Natural killer cell treated with Interleukin-12 subunit alpha and Interleukin-12 subunit beta and Interleukin-15 and Interleukin-18, amount 100 ng/mL, for 72 hours (primary cell): ENCODE data around the gene C10orf53. TPM values are rescaled to one million over a fixed set of nuclear protein-coding genes. Genes with fewer than 3 reads are reported as not detected.
"Not testable (repeated sequence)": the region's sequence is repeated elsewhere in the genome, so short reads cannot be mapped to it uniquely, and the experiment has no call there.

Experiments used
- ATAC-seq, 2 donors: fragments of 150-1000 bp; cut with Tn5 transposase in 1 of 2; sonication (Bioruptor Pico), chemical (Tn5 transposase) in 1 of 2; 2 replicates each; pipeline ENCODE4 v1.10.0; 2021
- DNase-seq: peaks from one replicate; pipeline ENCODE4 v3.0.0; 2022; ENCODE audit warnings: low spot score
- H3K27ac Mint-ChIP-seq, 2 donors: 1 replicate in 1 of 2; 2 replicates in 1 of 2; pipeline ENCODE4 v1.8.0; 2022; ENCODE audit warnings: mixed read lengths in 2 of 2, mild to moderate bottlenecking in 1 of 2, moderate library complexity in 1 of 2
- H3K27me3 Mint-ChIP-seq, 2 donors: 1 replicate in 1 of 2; 2 replicates in 1 of 2; pipeline ENCODE4 v1.8.0; 2022; ENCODE audit warnings: mixed read lengths in 2 of 2
- H3K36me3 Mint-ChIP-seq: one replicate; pipeline ENCODE4 v1.8.0; 2022; ENCODE audit warnings: mixed read lengths
- H3K4me1 Mint-ChIP-seq, 2 donors: 1 replicate in 1 of 2; 2 replicates in 1 of 2; pipeline ENCODE4 v1.8.0; 2022; ENCODE audit warnings: low read depth in 2 of 2, mixed read lengths in 2 of 2, mild to moderate bottlenecking in 1 of 2
- H3K4me3 Mint-ChIP-seq: one replicate; pipeline ENCODE4 v1.8.0; 2022; ENCODE audit warnings: mixed read lengths
- H3K9me3 Mint-ChIP-seq: 2 replicates; pipeline ENCODE4 v1.8.0; 2022; ENCODE audit warnings: mixed read lengths
- total RNA-seq, 2 donors: library from RNA; stranded (reverse); gene quantifications; one replicate each; pipeline ENCODE4 v1.2.3, GENCODE V29; 2022

Gene C10orf53
- total RNA-seq, 2 donors from 2014 or later = not detected

DNA sequence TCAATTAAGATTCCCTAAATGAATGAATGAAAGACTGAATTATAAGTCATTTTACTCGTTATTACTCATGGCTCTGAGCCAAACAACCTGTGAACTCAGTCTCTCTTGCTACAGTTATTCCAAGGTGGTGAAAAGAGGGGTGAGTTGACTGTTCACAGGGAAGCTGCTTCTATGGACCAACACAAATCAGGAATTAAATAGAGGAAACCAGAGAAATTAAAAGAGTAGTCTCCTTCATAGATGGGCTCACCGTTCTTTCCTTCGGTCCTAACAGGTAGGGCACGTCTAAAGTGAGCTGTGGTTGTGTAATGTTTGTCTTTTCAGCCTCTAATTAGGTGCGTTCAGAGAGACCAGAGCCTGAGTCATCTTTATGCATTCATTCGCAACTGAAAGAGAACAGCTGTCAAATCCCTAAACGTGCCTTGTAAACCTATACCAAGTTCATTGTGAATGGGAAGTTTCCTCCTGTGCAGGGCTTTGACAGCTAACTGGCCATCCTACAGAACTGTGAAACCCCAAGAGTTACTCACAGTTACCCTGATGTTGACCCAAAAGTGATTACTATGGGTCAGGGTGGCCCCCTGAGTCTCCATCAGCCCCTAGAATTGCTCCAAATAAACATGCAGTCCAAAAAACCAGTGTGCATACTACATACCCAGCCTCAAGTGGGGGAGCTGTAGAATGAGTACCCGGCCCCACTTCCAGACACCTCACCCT lies 18.2 kb upstream of the C10orf53 start:
- no peak overlapping the region for H3K4me3 Mint-ChIP-seq

GRCh38 chr10:49662169-49662830 lies 17.2 kb upstream of the C10orf53 start:
- Mint-ChIP-seq H3K27ac (no peak overlapping the region), H3K9me3 (peaks cover 15% of the 10 kb centered on the region), H3K36me3 (peaks cover 11% of the 10 kb centered on the region), H3K4me3 (no peak overlapping the region), H3K27me3 (peaks cover 5 to 15% of the 10 kb centered on the region in 2 donors), H3K4me1 (no peaks in the 10 kb centered on the region)
- DNase-seq (no peak), ATAC-seq (no peak)

More for the DNA sequence above, 18.2 kb upstream of the C10orf53 start:
- Mint-ChIP-seq H3K4me1 (no peaks in the 10 kb centered on the region), H3K27me3 (peaks cover 8 to 25% of the 10 kb centered on the region in 2 donors), H3K27ac (no peak overlapping the region), H3K9me3 (peaks cover 15% of the 10 kb centered on the region), H3K36me3 (peaks cover 11% of the 10 kb centered on the region)
- DNase-seq (no peak), ATAC-seq (no peak)

GRCh38 chr10:49663596-49663995 lies 15.9 kb upstream of the C10orf53 start:
- Mint-ChIP-seq H3K4me3 (no peak overlapping the region), H3K27me3 (peaks cover 9 to 14% of the 10 kb centered on the region in 2 donors), H3K27ac (no peak overlapping the region), H3K36me3 (peaks cover 8% of the 10 kb centered on the region), H3K9me3 (peaks cover 15% of the 10 kb centered on the region), H3K4me1 (no peaks in the 10 kb centered on the region)
- DNase-seq (no peak), ATAC-seq (no peak)

GRCh38 chr10:49664006-49664841 lies 15.2 kb upstream of the C10orf53 start:
- H3K4me1 Mint-ChIP-seq = no peaks in the 10 kb centered on the region
- H3K27ac Mint-ChIP-seq = no peak overlapping the region
- no peak for ATAC-seq
- no peak overlapping the region for H3K4me3 Mint-ChIP-seq
- DNase-seq = no peak
- peaks cover 12% of the 10 kb centered on the region in 2 donors for H3K27me3 Mint-ChIP-seq
- peaks cover 1% of the 10 kb centered on the region for H3K36me3 Mint-ChIP-seq
- peaks cover 9% of the 10 kb centered on the region for H3K9me3 Mint-ChIP-seq

DNA sequence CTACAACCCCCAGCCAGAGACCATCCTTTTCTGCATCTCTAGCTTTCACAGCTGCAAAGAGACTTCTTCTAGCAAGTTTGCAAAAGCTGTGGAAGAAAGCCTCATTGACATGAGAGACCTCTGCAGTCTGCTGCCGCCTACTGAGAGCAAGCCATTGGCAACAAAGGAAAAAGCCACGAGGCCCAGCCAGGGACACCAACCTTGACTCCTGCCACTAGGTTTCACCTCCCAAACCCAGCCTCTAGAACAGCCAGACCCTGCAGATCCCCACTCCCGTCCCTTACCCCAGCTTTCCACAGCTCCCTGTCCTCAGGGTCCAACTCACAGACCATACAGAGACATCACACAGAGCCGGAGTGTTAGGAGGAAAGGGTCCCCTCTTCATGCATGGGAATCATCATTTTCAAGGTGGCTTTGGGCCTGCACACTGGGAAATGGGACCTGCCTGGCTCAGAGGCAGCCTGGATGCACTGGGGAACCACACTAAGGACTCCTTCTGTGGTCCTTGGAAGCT lies 14.6 kb upstream of the C10orf53 start:
- ATAC-seq (peak in 1 of 2 donors; percentile 21), DNase-seq (no peak)
- Mint-ChIP-seq H3K36me3 (no peaks in the 10 kb centered on the region), H3K9me3 (peaks cover 6% of the 10 kb centered on the region), H3K27ac (no peak overlapping the region), H3K4me1 (no peaks in the 10 kb centered on the region), H3K4me3 (no peak overlapping the region), H3K27me3 (peaks cover 8 to 12% of the 10 kb centered on the region in 2 donors)

DNA sequence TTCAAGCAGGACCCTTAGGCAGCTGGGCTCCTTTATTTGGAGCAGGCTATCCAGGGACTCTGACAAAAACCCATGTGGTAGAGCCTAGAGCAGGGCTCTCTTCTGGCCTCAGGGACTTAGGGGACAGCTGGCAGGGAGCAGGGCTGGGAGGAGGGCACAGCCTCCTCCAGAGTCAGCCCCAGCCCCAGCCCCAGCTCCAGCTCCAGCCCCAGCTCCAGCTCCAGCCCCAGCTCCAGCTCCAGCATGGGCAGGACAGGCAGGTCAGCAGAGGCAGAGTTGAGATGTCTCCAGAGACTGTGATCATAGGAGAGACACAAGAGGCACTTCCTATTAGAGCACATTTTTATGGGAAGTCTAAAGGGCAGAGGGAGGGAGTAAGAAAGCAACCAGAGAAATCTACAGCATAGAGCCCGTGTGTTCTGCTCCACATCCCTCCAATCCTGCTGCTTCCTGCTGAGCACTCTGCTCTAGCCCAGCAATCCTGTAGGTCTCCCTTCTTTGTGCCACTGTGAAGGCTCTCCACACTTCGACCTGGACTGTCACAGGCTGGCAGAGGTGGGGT lies 13.3 kb upstream of the C10orf53 start:
- H3K4me3 Mint-ChIP-seq = no peak overlapping the region
- H3K36me3 Mint-ChIP-seq = no peaks in the 10 kb centered on the region
- H3K27ac Mint-ChIP-seq = no peak overlapping the region
- DNase-seq = no peak
- H3K27me3 Mint-ChIP-seq = peaks cover 8 to 15% of the 10 kb centered on the region in 2 donors
- H3K9me3 Mint-ChIP-seq = peaks cover under 1% of the 10 kb centered on the region
- H3K4me1 Mint-ChIP-seq = no peaks in the 10 kb centered on the region
- ATAC-seq = no peak

DNA sequence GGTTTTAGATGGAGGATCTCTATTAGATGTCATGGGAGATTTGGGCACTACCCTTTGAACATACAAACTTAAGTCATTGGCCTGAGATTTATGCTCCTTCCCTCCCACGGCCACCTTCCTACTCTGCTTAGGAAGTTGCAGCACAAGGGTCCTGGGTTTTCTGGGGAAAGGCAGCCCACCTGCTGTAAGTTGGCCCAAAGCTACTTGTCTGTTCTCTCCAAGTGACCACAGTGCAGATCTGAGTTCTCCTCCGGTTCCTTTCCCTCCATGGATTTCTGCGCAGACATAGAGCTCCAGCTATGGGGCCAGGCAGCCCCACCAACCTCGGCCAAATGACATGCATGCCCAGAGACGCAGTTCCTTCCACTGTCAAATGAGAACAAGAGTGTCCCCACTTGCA lies 12.8 kb upstream of the C10orf53 start:
- H3K9me3 Mint-ChIP-seq = no peaks in the 10 kb centered on the region
- peaks cover 12 to 16% of the 10 kb centered on the region in 2 donors for H3K27me3 Mint-ChIP-seq
- H3K27ac Mint-ChIP-seq = no peak overlapping the region
- no peak for DNase-seq
- H3K36me3 Mint-ChIP-seq = no peaks in the 10 kb centered on the region
- no peaks in the 10 kb centered on the region for H3K4me1 Mint-ChIP-seq
- H3K4me3 Mint-ChIP-seq = no peak overlapping the region
- ATAC-seq = no peak

DNA sequence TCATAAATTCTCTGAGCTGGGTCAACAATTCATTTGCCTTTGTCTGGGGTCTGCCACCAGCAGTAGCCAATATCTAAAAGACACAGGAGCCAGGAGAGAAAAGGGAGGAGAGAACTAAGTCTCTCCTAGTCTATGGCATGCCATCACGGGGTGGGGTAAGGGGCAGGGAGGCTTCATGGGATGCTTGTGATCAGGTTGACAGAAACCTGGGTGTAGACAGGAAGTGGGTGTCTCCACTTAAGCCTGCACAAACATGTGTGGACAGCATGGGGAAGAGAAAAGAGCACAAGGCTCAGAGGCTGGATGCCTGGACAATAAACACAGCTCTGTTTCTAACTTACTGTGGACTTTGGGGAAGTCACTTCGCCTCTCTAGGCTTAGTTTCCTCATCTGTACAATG lies 11.5 kb upstream of the C10orf53 start:
- Mint-ChIP-seq H3K9me3 (no peaks in the 10 kb centered on the region), H3K27me3 (peaks cover 23 to 25% of the 10 kb centered on the region in 2 donors), H3K4me1 (no peaks in the 10 kb centered on the region), H3K4me3 (no peak overlapping the region), H3K36me3 (no peaks in the 10 kb centered on the region), H3K27ac (no peak overlapping the region)
- ATAC-seq (no peak), DNase-seq (no peak)

DNA sequence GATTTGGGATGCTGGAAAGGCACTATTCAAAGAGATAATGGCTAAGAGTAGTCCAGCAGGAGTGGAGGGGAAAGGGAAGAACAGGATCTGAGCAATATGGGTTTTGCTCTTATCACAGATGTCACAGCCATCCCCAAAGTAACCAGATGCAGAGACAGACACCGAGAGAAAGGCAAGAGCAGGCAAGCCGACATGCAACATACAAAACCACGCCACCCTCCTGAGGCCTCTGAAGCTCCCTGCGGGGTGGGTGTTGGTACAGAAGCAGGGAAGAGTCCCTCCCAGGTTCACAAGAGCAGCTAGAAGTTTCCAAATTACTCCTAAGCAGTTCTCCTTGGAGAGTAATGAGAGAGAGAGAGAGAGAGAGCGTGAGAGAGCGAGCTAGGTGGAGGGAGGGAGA lies 10.8 kb upstream of the C10orf53 start:
- peaks cover 2% of the 10 kb centered on the region for H3K9me3 Mint-ChIP-seq
- H3K27ac Mint-ChIP-seq = no peak overlapping the region
- no peak overlapping the region for H3K4me3 Mint-ChIP-seq
- peaks cover 30 to 32% of the 10 kb centered on the region in 2 donors for H3K27me3 Mint-ChIP-seq
- DNase-seq = no peak
- ATAC-seq = no peak
- H3K4me1 Mint-ChIP-seq = no peaks in the 10 kb centered on the region
- no peaks in the 10 kb centered on the region for H3K36me3 Mint-ChIP-seq

- DNase-seq (no peak), ATAC-seq (no peak)
- Mint-ChIP-seq H3K27me3 (peaks cover 34 to 55% of the 10 kb centered on the region in 2 donors), H3K4me1 (peaks cover 0 to 4% of the 10 kb centered on the region in 2 donors), H3K4me3 (no peak overlapping the region), H3K9me3 (no peaks in the 10 kb centered on the region), H3K36me3 (peaks cover 17% of the 10 kb centered on the region), H3K27ac (no peak overlapping the region)
Measured at GRCh38 chr10:49678827-49679479, 498 bp upstream of the C10orf53 start.

GRCh38 chr10:49682449-49682848 lies 3.0 kb downstream of the C10orf53 start:
- Mint-ChIP-seq H3K36me3 (peaks cover 16% of the 10 kb centered on the region), H3K27me3 (peaks cover 25 to 41% of the 10 kb centered on the region in 2 donors)
- H3K4me1 Mint-ChIP-seq, DNase-seq, H3K27ac Mint-ChIP-seq, H3K4me3 Mint-ChIP-seq, H3K9me3 Mint-ChIP-seq, ATAC-seq: not testable (repeated sequence)

DNA sequence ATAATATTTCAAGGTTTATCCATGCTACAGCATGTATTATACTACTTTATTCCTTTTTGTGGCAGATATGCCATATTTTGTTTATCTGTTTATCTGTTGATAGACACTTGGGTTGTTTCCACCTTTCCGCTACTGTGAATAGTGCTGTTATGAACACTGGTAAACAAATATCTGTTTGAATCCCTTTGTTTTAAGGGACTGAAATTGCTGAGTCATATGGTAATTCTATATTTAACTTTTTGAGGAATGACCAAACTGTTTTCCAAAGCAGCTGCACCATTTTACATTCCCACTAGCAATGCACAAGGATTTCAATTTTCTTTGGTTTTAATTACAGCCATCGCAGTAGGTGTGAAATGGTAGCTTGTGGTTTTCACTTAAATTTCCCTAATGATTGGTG lies 3.4 kb downstream of the C10orf53 start:
- ATAC-seq = no peak
- peaks cover 4% of the 10 kb centered on the region for H3K9me3 Mint-ChIP-seq
- no peak overlapping the region for H3K4me3 Mint-ChIP-seq

GRCh38 chr10:49686651-49687050 lies 7.2 kb downstream of the C10orf53 start:
- Mint-ChIP-seq H3K4me3 (no peak overlapping the region), H3K27ac (no peak overlapping the region), H3K4me1 (no peaks in the 10 kb centered on the region), H3K36me3 (no peaks in the 10 kb centered on the region), H3K27me3 (peaks cover 40 to 54% of the 10 kb centered on the region in 2 donors), H3K9me3 (peaks cover 4% of the 10 kb centered on the region)
- ATAC-seq = no peak
- no peak for DNase-seq

More for the DNA sequence above, 3.4 kb downstream of the C10orf53 start:
- H3K36me3 Mint-ChIP-seq = peaks cover 12% of the 10 kb centered on the region
- no peak overlapping the region for H3K27ac Mint-ChIP-seq
- H3K4me1 Mint-ChIP-seq = peaks cover 0 to 4% of the 10 kb centered on the region in 2 donors
- H3K27me3 Mint-ChIP-seq = peaks cover 27 to 41% of the 10 kb centered on the region in 2 donors
- no peak for DNase-seq
